ENCODE data around the gene KISS1R.
"Not testable (repeated sequence)": the region's sequence is repeated elsewhere in the genome, so short reads cannot be mapped to it uniquely, and the experiment has no call there.

KISS1R gene

DNA sequence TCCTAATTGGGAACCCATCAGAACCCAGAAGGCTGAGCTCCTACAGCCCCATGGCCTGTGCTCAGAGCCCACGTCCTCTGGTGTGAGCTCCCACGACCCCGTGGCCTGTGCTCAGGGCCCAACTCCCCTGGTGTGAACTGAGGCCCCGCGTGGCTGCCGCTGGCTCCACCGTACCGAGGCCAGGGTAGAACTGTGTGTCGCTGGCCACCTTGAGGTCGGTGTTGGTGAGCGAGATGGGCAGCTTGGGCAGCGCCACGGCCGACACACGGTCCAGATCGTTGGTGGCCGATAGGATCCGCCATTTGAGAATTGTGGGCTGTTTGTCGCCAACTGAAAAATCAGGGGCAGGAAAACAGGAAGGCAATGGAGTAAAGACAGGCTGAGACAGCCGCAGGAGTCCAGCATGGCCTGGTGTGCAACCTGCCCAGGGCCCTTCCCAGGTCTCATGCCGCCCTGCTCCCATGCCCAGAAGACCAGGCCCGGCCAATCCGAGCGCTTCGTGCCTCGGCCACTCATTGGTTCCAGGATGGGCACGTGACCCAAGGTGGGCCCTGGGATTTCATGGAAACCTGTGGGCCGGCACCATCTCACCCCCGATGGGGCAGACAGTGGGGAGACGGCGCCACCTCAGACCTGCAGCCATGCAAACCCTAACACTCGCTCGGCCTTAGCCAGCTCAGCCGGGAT, 35.6 kb upstream of the KISS1R start:
- DNase-seq = no peak
- intact Hi-C loops (cut with DNase I) = no loop called here

DNA sequence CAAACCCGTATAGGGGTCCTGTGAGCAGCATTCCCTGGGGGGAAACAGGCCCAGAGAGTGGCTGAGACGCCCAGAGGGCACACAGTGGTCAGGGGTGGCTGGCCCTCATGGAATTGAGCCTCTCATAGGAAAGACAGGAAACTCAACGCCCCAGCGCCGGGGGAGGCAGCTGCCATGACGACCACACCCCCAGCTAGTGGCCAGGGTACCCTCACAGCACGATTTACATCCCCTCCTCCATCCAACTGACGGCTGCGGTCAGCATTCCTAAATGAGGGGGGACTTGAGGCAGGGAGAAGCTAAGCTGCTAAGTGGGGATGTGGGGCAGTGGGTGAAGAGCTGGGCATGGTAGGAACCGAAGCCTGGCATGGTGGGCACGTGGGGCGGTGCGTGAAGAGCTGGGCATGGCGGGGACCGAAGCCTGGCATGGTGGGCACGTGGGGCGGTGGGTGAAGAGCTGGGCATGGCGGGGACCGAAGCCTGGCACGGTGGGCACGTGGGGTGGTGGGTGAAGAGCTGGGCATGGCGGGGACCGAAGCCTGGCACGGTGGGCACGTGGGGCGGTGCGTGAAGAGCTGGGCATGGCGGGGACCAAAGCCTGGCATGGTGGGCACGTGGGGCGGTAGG, 34.1 kb upstream of the KISS1R start:
- intact Hi-C loops (cut with DNase I) = no loop called here
- no peak for DNase-seq

DNA sequence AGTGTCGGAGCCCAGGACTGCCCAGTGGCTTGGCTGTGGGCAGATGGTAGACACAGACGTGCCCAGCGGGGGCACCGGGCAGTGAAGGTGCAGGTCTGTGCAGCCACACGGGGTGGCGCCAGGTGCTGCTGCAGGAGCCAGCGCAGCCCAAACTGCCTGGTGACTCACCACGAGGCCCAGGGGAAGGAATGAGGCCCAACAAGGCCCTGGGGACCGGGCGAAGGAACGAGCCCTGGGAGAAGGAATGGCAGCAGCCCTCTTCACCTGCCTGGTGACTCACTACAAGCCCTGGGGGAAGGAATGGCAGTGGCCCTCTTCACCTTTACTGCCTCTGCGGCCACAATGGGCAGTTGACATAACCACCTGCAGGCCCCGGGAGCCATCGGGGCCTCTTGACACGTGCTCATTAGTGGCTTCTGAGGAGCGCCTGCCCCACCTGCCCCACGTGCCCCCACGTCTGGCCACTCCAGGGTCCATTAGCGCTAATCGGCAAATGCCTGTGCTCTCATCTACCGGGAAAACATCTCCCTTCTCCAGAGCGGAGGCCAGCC, 33.4 kb upstream of the KISS1R start:
- no peak for DNase-seq
- intact Hi-C loops (cut with DNase I) = no loop called here

DNA sequence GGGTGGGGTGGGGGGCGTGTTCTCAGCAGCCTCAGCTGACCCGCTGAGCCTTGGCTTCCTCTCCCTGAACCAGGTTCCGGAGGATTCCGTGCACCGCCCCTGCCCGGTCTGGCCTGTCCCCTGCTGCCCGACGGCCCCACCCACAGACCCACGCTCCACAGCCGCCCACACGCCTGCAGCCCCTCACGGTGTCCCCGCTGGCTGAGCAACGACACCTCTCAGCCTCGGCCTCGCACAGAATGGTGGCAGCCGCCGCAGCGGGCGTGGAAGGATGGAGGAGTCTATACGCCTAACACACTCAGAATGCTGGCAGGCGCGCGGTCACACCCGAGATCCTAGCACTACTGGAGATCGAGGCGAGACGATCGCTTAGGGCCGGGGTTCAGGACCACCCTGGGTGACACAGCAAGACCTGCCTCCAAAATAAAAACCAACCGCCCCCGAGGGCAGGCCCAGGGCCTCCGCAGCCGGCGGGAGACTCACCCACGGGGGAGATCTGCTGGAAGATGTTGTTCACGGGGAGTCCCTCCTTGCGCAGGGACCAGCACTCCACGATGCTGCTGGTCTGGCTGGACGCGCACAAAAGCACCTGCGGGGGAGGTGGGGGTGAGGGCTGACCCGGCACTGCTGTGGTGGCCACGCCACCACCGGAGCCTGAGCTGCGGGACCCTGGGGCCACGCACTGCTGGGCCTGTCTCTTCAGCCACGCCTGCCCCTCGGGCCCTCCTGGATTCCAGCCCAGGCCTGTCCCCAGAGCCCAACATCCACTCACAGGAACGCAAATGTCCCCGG, 32.5 kb upstream of the KISS1R start:
- no peak for DNase-seq
- intact Hi-C loops (cut with DNase I) = no loop called here

DNA sequence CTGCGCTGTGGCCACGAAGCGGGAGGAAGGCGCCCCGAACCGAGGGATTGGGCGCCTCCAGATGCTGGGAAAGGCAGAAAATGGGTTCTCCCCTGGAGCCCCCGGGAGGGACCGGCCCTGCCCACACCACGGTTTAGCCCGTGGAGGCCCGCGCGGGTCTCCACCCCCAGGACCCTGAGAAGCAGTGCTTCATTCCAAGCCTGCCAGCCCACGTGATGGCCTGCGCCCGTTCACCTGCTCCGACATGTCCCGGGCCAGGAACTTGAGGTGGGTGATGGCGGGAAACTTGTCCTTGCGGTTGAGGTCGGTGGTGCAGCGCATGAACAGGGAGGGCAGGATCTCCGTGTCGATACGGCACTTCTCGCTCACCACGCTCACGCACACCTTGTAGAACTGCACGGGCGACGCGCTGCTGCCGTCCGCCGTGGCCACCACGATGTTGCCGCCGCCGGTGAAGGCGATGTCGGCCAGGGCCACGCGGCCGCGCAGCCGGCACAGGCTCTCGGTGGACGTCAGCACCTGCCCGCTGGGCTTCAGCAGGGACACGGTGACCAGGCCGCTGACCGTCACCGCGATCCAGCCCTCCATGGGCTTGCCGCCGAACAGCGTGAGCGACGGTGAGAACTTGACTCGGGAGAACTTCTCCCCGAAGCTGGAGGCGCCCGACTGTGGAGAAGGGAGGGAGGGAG, 31.5 kb upstream of the KISS1R start:
- no peak for DNase-seq

DNA sequence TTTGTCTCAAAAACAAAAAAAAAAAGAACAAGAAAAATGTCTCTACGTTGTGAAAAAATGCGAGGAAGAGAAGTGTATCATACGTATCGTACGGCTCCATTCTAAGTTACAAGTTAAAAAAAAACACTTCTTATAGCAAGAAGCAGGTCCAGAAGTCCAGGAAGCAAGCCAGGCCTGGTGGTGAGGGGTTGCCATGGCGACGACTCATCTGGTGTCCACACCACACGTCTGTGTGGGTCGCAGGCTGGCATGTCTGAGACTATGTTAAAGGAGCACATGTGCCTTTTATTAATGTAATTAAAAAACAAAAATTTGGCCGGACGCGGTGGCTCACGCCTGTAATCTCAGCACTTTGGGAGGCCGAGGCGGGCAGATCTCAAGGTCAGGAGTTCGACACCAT, 30.1 kb upstream of the KISS1R start:
- intact Hi-C loops (cut with DNase I) = no loop called here
- DNase-seq = peak in 8 of 10 donors; percentile 56 to 96 (median 79)

More for the DNA sequence above, 31.5 kb upstream of the KISS1R start:
- intact Hi-C loops (cut with DNase I) = no loop called here

DNA sequence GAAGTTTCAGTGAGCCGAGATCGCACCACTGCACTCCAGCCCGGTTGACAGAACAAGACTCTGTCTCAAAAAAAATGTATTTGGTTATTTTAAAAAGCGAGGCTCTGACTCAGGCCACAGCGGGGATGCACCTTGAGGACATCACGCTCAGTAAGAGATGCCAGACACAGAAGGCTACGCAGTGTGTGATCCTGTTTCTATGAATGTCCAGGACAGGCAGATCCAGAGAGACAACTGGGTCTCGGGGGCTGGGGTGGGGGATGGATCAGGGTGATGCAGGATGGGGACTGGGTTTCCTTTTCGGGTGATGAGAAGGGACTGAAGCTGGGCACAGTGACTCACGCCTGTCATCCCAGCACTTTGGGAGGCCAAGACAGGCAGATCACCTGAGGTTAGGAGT, 29.5 kb upstream of the KISS1R start:
- intact Hi-C loops (cut with DNase I) = no loop called here
- DNase-seq = peak in 3 of 10 donors; percentile 38 to 81 (median 57)

DNA sequence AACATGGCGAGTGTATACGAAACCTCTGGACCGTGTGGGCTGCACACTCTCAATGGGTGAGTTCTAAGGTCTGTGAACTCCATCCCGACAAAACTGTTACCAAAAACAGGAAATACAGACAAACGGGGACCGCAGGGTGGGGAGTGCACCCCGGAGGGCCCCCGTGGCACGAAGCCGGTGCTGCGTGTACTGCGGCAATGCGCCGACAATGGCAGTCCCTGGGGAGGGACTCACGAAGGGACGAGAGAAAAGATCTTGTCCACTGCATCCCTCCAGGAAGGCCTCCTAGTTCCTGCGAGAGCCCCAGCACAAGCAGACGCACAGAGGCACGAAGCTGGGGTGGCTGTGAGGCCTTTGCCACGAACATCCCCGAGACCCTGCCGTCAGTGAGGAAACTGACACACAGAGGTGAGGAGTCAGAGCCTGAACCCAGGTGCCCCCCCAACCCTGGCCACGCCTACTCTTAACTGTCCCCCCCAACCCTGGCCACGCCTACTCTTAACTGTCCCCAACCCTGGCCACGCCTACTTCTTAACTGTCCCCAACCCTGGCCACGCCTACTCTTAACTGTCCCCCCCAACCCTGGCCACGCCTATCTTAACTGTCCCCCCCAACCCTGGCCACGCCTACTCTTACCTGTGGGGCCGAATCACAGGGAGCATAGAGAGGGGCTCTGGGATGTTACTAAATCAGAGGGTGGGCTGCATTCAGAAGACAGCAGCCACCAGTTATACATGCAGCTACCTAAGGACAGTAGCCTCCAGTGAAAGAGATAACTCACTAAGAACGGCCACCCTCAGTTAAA, 28.4 kb upstream of the KISS1R start:
- intact Hi-C loops (cut with DNase I) = no loop called here
- DNase-seq = no peak

DNA sequence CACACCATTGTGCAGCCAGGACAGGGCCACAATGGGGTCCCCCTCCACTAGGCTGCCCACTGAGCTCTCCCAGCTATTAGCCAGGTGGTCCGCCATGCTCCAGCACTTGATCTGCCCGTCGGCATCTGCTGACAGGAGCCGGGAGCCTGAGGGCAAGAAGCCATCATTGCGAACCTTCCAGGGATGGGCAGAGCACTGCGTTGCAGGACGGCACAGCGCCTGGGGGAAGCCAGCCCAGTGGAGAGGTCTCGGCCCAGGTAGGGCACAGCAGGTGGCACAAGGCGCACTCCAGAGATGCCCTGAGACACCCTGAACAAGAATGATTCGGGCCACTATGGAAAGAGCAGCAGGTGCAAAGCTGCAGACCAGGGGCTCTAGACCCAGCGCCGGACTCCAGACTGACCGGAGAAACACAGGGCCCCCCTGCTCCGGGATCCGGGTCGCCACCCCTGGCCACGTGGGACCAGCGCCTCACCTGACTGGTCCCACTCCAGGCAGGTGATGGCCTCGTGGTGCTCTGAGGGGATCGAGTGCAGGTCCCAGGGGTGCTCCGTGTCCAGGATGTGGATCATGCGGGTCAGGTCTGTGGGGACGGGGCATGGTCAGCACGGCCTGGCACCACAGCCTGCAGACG, 27.4 kb upstream of the KISS1R start:
- intact Hi-C loops (cut with DNase I) = no loop called here
- DNase-seq = no peak

DNA sequence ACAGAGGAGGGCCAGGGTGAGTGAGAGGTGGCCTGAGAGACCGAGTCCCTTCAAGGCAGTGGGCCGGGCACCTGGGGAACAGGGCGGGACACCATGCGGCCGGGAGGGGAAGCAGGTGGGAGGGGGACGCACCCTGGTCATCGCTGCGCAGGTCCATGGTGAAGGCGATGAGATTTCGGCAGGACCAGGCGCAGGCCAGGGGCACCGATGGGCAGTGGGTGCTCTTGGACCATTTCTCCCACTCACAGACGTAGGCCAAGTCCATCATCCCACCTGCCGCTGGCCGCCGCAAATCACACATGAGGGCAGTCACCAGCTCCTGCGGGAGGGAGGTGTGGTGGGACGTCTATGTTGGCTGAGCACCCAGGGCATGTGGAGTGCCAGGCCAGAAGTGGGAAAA, 26.3 kb upstream of the KISS1R start:
- intact Hi-C loops (cut with DNase I) = no loop called here
- DNase-seq = no peak

DNA sequence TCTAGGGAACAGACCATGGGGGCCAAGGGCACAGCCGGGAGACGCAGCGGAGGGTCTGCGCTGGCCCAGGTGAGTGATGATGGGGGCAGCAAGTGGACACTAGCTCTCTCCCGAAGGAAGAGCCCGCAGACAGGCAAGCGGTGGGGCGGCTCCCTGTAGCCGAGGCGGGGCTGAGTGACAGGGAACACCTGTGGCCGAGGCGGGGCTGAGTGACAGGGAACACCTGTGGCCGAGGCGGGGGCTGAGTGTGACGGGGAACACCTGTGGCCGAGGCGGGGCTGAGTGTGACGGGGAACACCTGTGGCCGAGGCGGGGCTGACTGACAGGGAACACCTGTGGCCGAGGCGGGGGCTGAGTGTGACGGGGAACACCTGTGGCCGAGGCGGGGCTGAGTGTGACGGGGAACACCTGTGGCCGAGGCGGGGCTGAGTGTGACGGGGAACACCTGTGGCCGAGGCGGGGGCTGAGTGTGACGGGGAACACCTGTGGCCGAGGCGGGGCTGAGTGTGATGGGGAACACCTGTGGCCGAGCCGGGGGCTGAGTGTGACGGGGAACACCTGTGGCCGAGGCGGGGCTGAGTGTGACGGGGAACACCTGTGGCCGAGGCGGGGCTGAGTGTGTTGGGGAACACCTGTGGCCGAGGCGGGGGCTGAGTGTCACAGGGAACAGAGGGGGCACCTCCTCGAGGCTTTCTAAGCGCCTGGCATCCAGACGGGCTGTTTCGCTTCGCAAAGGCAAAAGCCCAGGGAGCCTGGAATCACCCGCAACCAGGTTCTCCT, 25.5 kb upstream of the KISS1R start:
- intact Hi-C loops (cut with DNase I); DNase-seq: not testable (repeated sequence)

DNA sequence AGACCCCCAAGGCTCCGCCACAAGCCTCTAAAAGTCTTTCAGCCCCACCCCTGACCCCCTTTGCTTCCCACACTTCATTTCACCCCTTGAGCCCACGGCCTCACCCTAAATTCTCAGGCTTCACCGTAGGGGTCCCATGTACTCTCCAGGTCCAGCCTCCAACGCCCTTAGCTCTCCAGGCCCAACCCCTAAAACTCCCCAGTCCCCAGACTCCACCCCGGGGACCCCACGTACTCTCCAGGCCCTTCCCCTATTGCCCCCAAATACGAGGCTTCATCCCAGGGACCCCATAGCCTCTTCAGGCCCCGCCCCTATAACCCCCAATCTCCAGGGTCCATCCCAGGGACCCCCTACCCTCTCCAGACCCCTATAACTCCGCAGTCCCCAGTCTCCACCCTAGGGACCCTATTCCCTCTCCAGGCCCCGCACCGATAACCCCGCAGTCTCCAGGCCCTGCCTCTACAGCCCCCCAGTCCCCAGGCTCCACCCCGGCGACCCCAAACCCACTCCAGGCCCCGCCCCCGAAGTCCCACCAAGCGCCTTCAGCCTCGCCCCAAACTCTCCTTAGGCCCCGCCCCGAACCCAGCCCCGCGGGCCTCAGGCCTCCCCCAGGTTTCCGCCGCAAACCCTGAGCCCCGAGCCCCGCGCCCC, 24.8 kb upstream of the KISS1R start:
- no peak for DNase-seq
- intact Hi-C loops (cut with DNase I) = no loop called here

DNA sequence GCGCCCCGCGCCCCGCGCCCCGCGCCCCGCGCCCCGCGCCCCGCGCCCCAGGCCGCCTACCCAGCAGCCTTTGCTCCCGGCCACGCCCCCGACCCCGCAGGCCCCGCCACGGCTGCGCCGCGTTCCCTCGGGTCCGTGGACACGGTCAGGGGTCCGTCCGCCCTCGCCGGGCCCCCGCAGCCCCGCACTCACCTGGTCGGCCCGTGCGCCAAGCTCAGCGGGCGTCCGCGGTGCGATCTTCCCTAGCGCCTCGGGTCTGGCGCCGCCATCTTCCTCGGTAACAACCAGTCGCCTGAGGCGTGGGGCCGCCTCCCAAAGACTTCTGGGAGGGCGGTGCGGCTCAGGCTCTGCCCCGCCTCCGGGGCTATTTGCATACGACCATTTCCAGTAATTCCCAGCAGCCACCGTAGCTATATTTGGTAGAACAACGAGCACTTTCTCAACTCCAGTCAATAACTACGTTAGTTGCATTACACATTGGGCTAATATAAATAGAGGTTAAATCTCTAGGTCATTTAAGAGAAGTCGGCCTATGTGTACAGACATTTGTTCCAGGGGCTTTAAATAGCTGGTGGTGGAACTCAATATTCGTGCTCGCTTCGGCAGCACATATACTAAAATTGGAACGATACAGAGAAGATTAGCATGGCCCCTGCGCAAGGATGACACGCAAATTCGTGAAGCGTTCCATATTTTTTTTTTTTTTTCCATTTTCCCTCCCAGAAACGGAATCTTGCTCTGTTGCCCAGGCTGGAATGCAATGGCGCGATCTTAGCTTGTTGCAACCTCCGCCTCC, 24.0 kb upstream of the KISS1R start, which contains the start of the genes MED16 and RNU6-9:
MED16 (minus strand) TSS at position 294 of the 796 bp plus-strand sequence. CDS start 2,056 bp downstream, outside the sequence.
RNU6-9 (plus strand) TSS at position 591 of the 796 bp plus-strand sequence.
- peak; percentile 80 to 99 (median 89) for DNase-seq
- intact Hi-C loops (cut with DNase I) = no loop called here

DNA sequence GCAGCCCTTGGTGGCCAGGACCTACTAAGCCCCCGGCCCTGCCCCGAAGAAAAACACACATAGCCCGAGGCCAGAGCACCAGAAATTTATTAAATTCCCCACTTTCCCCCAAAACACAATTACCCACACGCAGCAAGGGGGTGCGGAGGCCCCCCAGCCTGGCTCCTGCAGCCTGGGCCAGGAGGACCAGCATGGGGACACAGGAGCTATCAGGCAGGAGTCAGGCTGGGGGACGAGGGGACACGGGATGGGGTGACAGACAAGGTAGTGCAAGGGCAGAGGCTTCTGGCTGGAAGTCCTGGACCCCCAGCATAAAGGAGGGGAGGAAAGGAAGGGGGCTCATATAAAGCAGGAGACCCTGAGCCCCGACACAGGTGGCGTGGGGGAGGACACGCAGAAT, 20.7 kb upstream of the KISS1R start:
- intact Hi-C loops (cut with DNase I) = no loop called here
- no peak for DNase-seq

DNA sequence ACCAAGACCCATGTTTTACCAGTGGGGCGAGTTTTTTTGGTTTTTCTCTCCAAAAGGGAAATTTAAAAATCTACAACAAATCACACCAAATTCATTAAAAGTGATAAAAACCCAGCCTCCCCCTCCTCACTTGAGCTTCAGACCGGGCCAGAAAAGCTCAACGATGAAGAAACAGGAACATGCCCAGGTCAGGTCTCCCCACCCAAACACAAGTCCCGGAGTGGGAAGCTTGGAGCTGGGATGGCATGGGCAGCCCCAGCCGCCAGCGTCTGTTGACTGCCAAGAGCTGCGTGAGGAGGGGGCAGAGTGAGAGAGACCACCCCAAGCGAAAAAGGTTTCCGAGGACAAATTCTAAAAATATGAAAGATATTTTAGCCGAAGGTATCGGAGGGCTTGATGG, 20.1 kb upstream of the KISS1R start:
- intact Hi-C loops (cut with DNase I) = no loop called here
- DNase-seq = no peak

DNA sequence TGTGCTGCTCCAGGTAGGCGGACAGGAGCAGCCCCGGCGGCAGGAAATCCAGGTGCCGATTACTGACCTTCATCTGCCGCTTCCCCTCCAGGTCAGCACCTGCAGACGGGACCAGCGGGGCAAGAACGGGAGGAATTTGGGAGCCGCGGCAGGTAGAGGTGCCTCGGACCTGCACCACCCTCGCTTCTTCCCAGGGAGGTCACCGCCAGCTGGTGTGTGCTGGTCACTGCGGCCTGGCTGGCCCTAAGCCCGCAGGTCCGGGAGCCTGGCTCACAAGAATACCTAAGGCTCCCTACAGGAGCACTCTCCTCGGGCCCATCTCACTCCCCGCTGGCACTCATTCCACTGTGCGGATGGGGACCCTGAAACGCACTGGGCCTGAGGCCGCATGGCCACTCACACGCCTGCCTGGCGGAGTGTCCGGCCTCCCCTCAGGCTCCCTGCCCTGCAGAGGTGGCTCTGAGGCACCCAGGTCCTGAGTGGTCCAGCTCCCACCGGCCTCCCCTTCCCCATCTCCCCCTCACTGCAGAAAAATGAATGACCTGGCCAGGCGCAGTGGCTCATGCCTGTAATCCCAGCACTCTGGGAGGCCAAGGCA, 19.6 kb upstream of the KISS1R start:
- intact Hi-C loops (cut with DNase I) = no loop called here
- DNase-seq = no peak

DNA sequence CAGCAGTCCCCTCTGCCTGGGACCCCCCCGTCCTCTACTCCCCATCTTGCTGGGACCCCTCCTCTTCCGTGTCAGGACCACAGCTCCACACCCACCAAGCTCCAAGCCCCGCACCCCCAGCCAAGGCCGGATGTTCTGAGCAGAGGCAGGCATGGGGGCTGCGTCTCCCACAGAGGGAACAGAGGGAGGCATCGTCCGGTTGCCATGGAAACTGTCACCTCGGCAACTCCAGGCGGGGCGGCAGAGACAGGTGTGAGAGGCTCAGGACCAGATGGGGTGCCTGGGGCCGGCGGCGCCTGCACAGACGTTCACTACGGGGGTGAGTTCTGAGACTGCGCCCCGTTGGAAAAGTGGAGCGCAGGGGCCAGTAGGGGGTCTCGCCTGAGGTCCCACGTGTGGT, 18.5 kb upstream of the KISS1R start:
- DNase-seq = peak; percentile 41 to 97 (median 84)
- intact Hi-C loops (cut with DNase I) = no loop called here

All from posterior cingulate gyrus (tissue), 11 donors.